ENCODE results near the gene WDR82.

The WDR82 gene

GRCh38 chr3:52278510-52279069 is at the start of gene WDR82:
Gene WDR82 (minus strand): TSS chr3:52278649. CDS start chr3:52278361, 288 bp downstream.
- peak; percentile 95 to 97 for DNase-seq

- no peak for DNase-seq
These were observed 49.2 kb upstream of the WDR82 start for GRCh38 chr3:52327486-52328290.

DNA sequence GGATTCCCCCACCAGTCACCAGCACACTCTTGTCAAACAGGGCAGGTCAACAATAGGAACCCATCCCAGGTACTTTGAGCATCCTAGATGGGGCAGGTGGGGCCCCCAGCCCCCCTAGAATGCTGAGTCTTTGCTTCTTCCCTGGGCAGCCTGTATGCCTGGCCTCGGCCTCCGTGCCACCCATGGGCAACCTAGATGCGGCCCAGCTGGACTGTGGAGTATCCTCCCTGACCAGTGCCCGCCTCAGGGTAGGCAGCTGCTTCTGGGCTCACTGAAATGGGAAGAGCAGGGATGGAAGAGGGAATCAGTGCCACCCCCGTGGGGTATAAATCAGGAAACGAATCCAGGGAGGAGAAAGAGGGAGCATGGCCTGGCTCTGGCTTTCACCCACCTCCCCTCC is 48.5 kb upstream of the WDR82 start:
- DNase-seq: no peak

- DNase-seq: no peak
These were observed 47.2 kb upstream of the WDR82 start for GRCh38 chr3:52325686-52326085.

- no peak for DNase-seq
These were observed 46.2 kb upstream of the WDR82 start for GRCh38 chr3:52324676-52325075.

DNA sequence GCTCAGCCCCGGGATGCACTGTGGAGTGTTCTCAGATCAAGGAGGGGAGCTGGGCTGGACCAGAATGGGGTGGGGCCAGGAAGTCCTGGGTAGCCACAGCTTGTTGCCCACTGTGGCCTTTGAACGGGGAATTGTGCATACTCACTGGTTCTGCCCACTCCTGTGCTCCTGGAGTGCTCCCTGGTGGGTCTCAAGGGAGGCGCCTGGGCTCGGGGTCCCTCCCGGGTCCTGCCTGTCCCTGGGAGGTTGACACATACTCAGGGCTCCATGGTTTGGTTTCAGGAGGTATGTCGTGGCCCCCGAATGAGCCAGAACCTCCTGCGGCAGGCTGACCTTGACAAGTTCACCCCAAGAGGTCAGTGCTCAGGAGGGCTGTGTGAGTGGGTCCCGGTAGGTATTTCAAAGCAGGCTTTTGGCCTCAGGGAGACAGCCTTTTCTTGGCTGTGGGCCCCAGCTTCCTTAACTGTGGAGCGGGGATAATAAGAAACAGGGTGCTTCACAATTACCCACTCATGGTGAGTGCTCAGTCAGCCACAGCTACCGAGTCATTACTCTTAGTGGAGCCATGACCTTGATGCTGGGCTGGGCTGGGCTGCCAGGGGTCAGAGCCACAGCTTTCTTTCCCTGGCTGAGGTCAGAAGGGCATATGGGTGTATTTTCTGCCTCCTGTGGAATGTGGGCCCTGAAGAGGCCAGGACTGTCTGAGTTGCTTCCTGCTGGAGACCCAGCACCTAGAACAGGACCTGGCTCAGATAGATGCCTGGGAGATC is 45.3 kb upstream of the WDR82 start:
- DNase-seq: no peak

- DNase-seq: no peak
These were observed 44.0 kb upstream of the WDR82 start for GRCh38 chr3:52322466-52322865.

GRCh38 chr3:52321481-52321880 is 43.0 kb upstream of the WDR82 start:
- DNase-seq: no peak

DNA sequence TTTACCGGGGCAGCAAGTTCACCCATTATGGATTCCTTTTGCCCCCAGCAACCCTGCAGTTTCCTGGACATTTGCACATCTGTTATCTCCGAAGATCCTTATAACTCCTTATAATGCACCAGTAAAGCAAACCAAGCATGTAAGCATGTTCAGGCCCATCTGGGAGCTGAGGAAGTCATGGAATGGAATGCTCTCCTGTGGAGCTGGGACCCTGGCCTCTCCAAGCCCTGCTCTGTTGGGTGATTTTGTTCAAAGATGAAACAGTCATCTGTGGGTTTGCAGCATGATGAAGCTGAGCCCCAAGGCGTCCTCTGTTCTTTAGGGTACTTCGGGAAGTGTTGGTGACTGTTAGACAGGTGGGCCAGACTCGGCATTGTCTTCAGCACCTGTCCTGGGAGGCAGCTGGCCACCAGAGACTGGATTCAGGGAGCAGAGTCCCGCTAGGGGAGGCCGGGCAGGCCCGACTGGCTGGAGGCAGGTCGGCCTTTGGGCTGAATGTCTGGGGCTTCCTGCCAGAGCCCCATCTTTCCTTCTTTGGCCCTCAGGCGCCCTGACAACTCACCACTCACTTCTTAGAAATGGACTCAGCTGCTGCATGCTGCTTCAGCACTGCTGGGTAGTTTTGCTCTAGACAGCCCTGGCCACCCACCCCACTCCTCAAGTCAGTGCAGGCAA is 41.6 kb upstream of the WDR82 start:
- DNase-seq: no peak

GRCh38 chr3:52318186-52318816 is 39.9 kb upstream of the WDR82 start:
- no peak for DNase-seq

GRCh38 chr3:52317208-52318000 is 39.0 kb upstream of the WDR82 start:
- peak; percentile 68 to 75 for DNase-seq

DNA sequence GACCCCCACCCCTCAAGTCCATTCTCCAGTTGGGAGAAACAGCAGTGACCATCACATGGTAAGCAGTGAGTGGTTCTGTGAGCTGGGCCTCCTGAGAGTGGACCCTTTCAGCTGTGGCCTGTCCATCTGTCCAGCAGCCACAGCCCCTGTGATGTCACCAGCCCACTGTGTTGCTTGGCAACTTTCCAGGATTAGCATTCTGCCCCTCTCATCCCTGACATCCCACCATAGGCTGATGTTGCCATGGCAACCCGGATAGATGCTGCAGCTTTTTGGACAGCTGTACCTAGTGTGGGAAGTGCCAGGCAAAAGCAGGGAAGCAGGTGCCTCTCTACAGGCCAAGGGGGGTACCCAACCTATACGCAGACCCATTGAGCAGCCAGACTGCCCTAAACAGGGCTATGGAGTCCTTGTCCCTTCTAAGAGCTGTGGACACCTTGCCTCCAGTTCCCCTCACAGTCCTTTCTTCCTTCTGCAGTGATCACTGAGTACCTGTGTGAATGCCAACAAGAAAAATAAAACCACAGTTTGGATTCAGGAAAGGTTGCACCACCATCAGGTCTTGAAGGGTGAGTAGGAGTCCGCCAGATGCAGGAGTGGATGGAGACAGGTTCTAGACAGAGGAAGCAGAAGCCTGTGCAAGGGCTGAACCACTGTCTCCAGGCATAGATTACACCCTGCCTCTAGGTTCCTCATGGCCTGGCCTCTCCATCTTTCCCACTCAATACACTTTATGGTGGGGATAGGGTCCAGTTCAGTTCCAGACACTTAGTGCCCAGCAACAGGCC is 37.7 kb upstream of the WDR82 start, which contains the start of gene DNAH1:
DNAH1 (plus strand) TSS at position 343 of the 788 bp plus-strand sequence. CDS start 6,124 bp downstream, outside the sequence.
- DNase-seq: no peak

- DNase-seq: no peak
These were observed 36.6 kb upstream of the WDR82 start for GRCh38 chr3:52315006-52315405.

GRCh38 chr3:52314489-52314888 is 36.0 kb upstream of the WDR82 start:
- no peak for DNase-seq

DNA sequence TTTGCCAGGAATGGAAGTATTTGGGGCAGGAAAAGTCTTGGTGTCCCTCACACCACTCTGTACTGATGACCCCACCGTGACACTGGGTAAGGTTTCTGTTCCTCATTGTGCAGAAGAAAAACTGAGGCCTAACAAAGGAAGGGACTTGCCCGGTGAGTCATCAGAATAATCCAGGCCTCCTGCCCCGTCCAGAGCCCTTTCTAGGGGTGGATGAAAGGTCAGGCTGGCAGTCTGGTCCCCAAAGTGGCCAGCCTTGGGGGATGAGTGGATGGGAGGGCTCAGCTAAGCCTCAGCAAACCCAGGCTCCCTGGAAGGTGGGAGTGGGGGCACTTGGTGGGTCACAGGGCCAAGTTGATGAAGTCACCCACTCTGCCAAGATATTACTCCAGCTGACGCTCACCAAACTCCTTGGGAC is 35.3 kb upstream of the WDR82 start:
- peak; percentile 10 to 63 for DNase-seq

DNA sequence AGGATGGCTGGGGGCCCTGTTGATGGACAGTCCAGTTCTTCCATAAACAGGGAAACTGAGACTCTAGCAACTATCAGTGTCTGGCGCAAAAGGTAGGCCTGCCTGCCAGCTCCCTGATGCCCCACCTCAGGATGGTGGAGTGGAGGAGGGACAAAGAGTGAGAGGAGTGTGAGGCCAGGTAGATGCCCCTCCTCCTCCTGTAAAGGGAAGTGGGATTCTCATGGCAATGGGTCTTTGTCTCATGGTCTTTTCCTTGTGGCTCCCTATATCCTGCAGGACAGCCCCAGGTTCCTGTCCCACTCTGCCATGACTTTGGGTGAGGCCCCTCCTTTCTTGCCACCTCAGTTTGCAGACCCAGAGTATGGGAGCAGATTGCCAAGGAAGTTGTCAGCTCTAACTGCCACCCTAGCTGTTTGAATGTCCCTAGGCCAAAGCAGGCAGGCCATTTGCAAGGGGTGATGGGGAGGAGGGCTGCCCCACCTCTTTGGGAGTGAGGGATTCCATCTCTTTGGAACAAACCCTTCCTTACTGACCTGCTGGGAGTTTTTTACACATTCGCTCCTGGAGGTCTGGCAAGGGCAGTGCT is 34.8 kb upstream of the WDR82 start:
- DNase-seq: no peak

GRCh38 chr3:52311576-52312119 is 33.2 kb upstream of the WDR82 start:
- DNase-seq: no peak

- DNase-seq: peak; percentile 58 to 70
These were observed 32.6 kb upstream of the WDR82 start for GRCh38 chr3:52310861-52311575.

- DNase-seq: no peak
These were observed 29.9 kb upstream of the WDR82 start for GRCh38 chr3:52308308-52308707.
